Thyroid gland (tissue), 4 donors: ENCODE results near the gene OXSR1. TPM values are rescaled to one million over a fixed set of nuclear protein-coding genes. Genes with fewer than 3 reads are reported as not detected.
"Not testable (repeated sequence)": the region's sequence is repeated elsewhere in the genome, so short reads cannot be mapped to it uniquely, and the experiment has no call there.

ENCODE experiments used
- DNase-seq, 2 donors: peaks; one replicate each; pipeline ENCODE4 v3.0.0-alpha.2; 2019
- H3K27ac ChIP-seq, 3 donors: fragments of 200-600 bp; sonication (generic); 1 replicate in 2 of 3; 2 replicates in 1 of 3; pipeline ENCODE4 v1.5.1; 2016 to 2019; ENCODE audit warnings: mild to moderate bottlenecking in 1 of 3, moderate library complexity in 1 of 3
- H3K27me3 ChIP-seq: fragments of 200-600 bp; sonication (generic); one replicate; pipeline ENCODE4 v1.5.1; 2019
- H3K36me3 ChIP-seq, 2 donors: fragments of 200-600 bp; sonication (generic); one replicate each; pipeline ENCODE4 v1.5.1; 2016 to 2019
- H3K4me1 ChIP-seq, 2 donors: fragments of 200-600 bp; sonication (generic); one replicate each; pipeline ENCODE4 v1.5.1; 2017 to 2019
- H3K4me3 ChIP-seq, 3 donors: fragments of 200-600 bp; sonication (generic); replicated peaks in 1 of 3; 1 replicate in 2 of 3; 2 replicates in 1 of 3; pipeline ENCODE4 v1.5.1; 2016; ENCODE audit warnings: mild to moderate bottlenecking in 1 of 3
- H3K9me3 ChIP-seq: fragments of 200-600 bp; sonication (generic); one replicate; pipeline ENCODE4 v1.5.1; 2017
- POLR2A ChIP-seq, 2 donors: fragments of 450-650 bp; IDR thresholded peaks; one replicate each; pipeline ENCODE4 v1.6.1; 2017; ENCODE audit warnings: antibody characterized with exemption in 2 of 2, mild to moderate bottlenecking in 2 of 2, moderate library complexity in 1 of 2
- WGBS, 2 donors: methylation state at CpG; one replicate each; pipeline ENCODE4 v1.1.5; 2017; 5-methylcytosine and 5-hydroxymethylcytosine counted together
- intact Hi-C: fragments of 100-400 bp; cut with DNase I; formaldehyde crosslinking; loops from one replicate; pipeline ENCODE4 v1.15.1; 2023
- total RNA-seq, 4 donors: library from RNA; depleted of rRNA; stranded (reverse); fragments of >200 nt; gene quantifications; one replicate each; pipeline ENCODE4 v1.2.3, GENCODE V29; 2016
- TF ChIP-seq, protein P1 (sequence below), 6 experiments: fragments of 200-600 bp in 3 of 6; fragments of 450-650 bp in 3 of 6; sonication (generic) in 3 of 6; IDR thresholded peaks; one replicate each; pipeline ENCODE4 v1.5.1; 2016 to 2019; ENCODE audit warnings: antibody characterized with exemption in 6 of 6, mild to moderate bottlenecking in 2 of 6, inconsistent platforms in 1 of 6, moderate library complexity in 1 of 6

Gene OXSR1
- total RNA-seq, 4 donors from 2014 or later = 32.0 to 40.5 (median 37.9) TPM

DNA sequence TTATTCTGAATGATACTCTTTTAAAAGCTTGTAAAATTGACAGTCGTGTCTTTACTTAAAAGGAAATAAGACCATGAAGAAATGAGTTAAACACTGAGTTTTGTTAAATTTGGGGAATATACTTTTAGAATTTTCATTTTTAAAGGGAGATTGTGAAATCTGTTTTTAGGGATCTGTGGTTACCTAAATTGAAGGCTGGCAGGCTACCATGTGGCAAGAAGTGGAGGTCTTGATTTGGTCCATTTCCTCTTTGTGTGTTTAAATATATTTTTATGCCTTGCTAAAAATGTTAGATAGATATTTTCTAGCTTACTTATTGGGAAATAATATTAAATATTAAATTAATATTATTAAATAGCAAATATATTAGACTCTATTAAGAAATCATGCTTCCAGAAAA, 63.7 kb downstream of the OXSR1 start:
- WGBS, 2 donors = 87 to 96% methylated on average over 1 of the region's 1 CpG
- H3K36me3 ChIP-seq = peaks cover 0 to 12% of the 10 kb centered on the region in 2 donors
- H3K27ac ChIP-seq = no peak overlapping the region

DNA sequence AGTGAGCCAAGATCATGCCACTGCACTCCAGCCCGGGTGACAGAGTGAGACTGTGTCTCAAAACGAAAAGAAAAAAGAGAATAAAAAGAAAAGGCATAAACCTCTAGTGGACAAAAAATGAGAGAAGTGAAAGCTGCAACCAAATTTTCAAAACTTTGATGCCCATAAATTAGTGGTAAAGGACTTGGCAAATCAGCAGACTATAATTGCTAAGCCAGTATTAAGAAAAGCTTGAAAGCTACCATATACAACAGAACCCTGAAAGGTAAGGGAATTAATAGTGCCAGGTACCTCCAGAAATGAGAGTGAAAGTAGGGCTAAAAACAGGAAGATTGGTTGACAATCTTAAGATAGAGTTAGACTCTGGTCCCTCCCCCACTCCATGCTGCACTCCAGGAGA, 67.4 kb downstream of the OXSR1 start:
- Histone ChIP-seq H3K36me3 (peaks cover 14 to 15% of the 10 kb centered on the region in 2 donors), H3K4me3 (no peak overlapping the region), H3K27me3 (no peaks in the 10 kb centered on the region), H3K27ac (no peak overlapping the region), H3K9me3 (no peaks in the 10 kb centered on the region), H3K4me1 (no peaks in the 10 kb centered on the region)
- TF ChIP-seq, protein P1, sequence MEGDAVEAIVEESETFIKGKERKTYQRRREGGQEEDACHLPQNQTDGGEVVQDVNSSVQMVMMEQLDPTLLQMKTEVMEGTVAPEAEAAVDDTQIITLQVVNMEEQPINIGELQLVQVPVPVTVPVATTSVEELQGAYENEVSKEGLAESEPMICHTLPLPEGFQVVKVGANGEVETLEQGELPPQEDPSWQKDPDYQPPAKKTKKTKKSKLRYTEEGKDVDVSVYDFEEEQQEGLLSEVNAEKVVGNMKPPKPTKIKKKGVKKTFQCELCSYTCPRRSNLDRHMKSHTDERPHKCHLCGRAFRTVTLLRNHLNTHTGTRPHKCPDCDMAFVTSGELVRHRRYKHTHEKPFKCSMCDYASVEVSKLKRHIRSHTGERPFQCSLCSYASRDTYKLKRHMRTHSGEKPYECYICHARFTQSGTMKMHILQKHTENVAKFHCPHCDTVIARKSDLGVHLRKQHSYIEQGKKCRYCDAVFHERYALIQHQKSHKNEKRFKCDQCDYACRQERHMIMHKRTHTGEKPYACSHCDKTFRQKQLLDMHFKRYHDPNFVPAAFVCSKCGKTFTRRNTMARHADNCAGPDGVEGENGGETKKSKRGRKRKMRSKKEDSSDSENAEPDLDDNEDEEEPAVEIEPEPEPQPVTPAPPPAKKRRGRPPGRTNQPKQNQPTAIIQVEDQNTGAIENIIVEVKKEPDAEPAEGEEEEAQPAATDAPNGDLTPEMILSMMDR (IDR thresholded peaks at IDR 0.05) = no peak
- no peak for TF ChIP-seq POLR2A (IDR thresholded peaks at IDR 0.05)
- intact Hi-C loops = no loop called here
- no peak for DNase-seq
- 85 to 94% methylated on average over 2 of the region's 2 CpGs for WGBS, 2 donors

More for the DNA sequence above, 63.7 kb downstream of the OXSR1 start:
- Histone ChIP-seq H3K9me3 (no peaks in the 10 kb centered on the region), H3K27me3 (no peaks in the 10 kb centered on the region), H3K4me3 (no peak overlapping the region), H3K4me1 (no peaks in the 10 kb centered on the region)
- DNase-seq = no peak
- TF ChIP-seq, protein P1 (IDR thresholded peaks at IDR 0.05) = no peak
- TF ChIP-seq POLR2A (IDR thresholded peaks at IDR 0.05) = no peak
- intact Hi-C loops = no loop called here

DNA sequence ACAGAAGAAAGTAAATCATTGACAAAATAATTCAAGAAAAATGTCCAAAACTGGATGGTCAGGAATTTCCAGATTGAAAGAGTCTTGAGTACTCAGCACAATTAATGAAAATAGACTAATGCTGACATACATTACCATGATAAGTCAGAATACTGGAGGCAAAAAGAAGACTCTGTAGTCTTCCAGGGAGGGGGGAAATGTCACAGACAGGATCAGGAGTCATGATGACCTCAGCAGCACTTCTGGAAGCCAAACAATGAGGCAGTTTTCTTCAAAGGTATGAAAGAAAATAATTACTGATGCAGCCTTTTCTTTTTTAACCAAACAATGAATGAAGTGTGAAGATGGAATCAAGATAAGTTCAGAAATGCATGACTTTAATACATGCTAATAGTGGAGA, 70.1 kb downstream of the OXSR1 start:
- no peak for TF ChIP-seq POLR2A (IDR thresholded peaks at IDR 0.05)
- TF ChIP-seq, protein P1 (IDR thresholded peaks at IDR 0.05) = no peak
- intact Hi-C loops = no loop called here
- Histone ChIP-seq H3K4me1 (no peaks in the 10 kb centered on the region), H3K27ac (no peak overlapping the region), H3K36me3 (peaks cover 13 to 18% of the 10 kb centered on the region in 2 donors), H3K27me3 (no peaks in the 10 kb centered on the region), H3K4me3 (no peak overlapping the region), H3K9me3 (no peaks in the 10 kb centered on the region)
- no peak for DNase-seq

DNA sequence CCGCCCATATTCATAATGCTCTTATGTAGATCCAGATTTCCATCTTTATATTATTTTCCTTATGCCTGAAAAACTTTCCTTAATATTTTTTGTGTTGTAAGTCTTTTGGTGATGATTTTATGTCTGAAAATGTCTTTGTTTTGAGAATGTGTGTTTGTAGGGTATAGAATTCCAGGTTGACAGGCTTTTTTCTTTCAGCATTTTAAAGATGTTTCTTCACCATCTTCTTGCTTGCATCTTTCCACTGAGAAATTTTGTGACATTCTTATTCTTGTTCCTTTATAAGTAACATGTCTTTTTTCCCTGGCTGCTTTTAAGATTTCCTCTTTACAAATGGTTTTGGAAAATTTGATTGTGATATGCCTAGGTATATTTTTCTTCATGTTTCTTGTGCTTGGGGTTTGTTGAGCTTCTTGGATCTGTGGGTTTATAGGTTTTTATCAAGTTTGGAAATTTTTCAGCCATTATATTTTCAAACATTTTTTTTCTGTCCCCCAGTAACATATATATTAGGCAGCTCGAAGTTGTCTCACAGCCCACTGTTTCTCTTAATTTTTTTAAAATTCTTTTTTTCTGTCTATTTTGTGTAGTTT, 73.2 kb downstream of the OXSR1 start:
- DNase-seq = no peak
- Histone ChIP-seq H3K9me3 (no peaks in the 10 kb centered on the region), H3K27me3 (no peaks in the 10 kb centered on the region), H3K36me3 (peaks cover 8 to 18% of the 10 kb centered on the region in 2 donors), H3K4me3 (no peak overlapping the region), H3K27ac (no peak overlapping the region), H3K4me1 (no peaks in the 10 kb centered on the region)
- WGBS, 2 donors = 98 to 99% methylated on average over 2 of the region's 2 CpGs
- intact Hi-C loops = no loop called here
- TF ChIP-seq, protein P1 (IDR thresholded peaks at IDR 0.05) = no peak

DNA sequence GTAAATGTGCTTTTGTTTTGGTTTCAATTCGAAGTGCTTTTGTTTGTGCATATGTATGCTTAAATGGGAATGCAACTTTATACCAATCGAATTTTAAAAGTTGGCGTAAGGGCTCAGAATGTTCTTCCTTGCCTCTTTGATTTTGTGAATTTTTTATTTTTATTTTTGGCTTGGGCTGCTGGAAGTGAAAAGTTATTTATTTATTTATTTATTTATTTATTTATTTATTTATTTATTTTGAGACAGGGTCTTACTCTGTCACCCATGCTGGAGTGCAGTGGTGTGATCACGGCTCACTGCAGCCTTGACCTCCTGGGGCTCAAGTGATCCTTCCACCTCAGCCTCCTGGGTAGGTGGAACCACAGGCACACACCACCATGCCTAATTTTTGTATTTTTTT, 77.5 kb downstream of the OXSR1 start:
- H3K27ac ChIP-seq, DNase-seq, intact Hi-C loops, H3K9me3 ChIP-seq, H3K27me3 ChIP-seq, H3K4me3 ChIP-seq, H3K4me1 ChIP-seq: not testable (repeated sequence)
- WGBS, 2 donors = 96 to 99% methylated on average over 4 of the region's 4 CpGs
- H3K36me3 ChIP-seq = peaks cover 4 to 12% of the 10 kb centered on the region in 2 donors
